Thyroid gland (tissue), 4 donors: ENCODE results near the gene TLCD1. TPM values are rescaled to one million over a fixed set of nuclear protein-coding genes. Genes with fewer than 3 reads are reported as not detected.

Experiments
- DNase-seq, 2 donors: peaks; one replicate each; pipeline ENCODE4 v3.0.0-alpha.2; 2019
- H3K27ac ChIP-seq, 3 donors: fragments of 200-600 bp; sonication (generic); 1 replicate in 2 of 3; 2 replicates in 1 of 3; pipeline ENCODE4 v1.5.1; 2016 to 2019; ENCODE audit warnings: mild to moderate bottlenecking in 1 of 3, moderate library complexity in 1 of 3
- H3K27me3 ChIP-seq: fragments of 200-600 bp; sonication (generic); one replicate; pipeline ENCODE4 v1.5.1; 2019
- H3K36me3 ChIP-seq, 2 donors: fragments of 200-600 bp; sonication (generic); one replicate each; pipeline ENCODE4 v1.5.1; 2016 to 2019
- H3K4me1 ChIP-seq, 2 donors: fragments of 200-600 bp; sonication (generic); one replicate each; pipeline ENCODE4 v1.5.1; 2017 to 2019
- H3K4me3 ChIP-seq, 3 donors: fragments of 200-600 bp; sonication (generic); replicated peaks in 1 of 3; 1 replicate in 2 of 3; 2 replicates in 1 of 3; pipeline ENCODE4 v1.5.1; 2016; ENCODE audit warnings: mild to moderate bottlenecking in 1 of 3
- H3K9me3 ChIP-seq: fragments of 200-600 bp; sonication (generic); one replicate; pipeline ENCODE4 v1.5.1; 2017
- POLR2A ChIP-seq, 2 donors: fragments of 450-650 bp; IDR thresholded peaks; one replicate each; pipeline ENCODE4 v1.6.1; 2017; ENCODE audit warnings: antibody characterized with exemption in 2 of 2, mild to moderate bottlenecking in 2 of 2, moderate library complexity in 1 of 2
- whole genome bisulfite sequencing, 2 donors: methylation state at CpG; one replicate each; pipeline ENCODE4 v1.1.5; 2017; 5-methylcytosine and 5-hydroxymethylcytosine counted together
- intact Hi-C: fragments of 100-400 bp; cut with DNase I; formaldehyde crosslinking; loops from one replicate; pipeline ENCODE4 v1.15.1; 2023
- total RNA-seq, 4 donors: library from RNA; depleted of rRNA; stranded (reverse); fragments of >200 nt; gene quantifications; one replicate each; pipeline ENCODE4 v1.2.3, GENCODE V29; 2016
- TF ChIP-seq, protein P1 (sequence below), 6 experiments: fragments of 200-600 bp in 3 of 6; fragments of 450-650 bp in 3 of 6; sonication (generic) in 3 of 6; IDR thresholded peaks; one replicate each; pipeline ENCODE4 v1.5.1; 2016 to 2019; ENCODE audit warnings: antibody characterized with exemption in 6 of 6, mild to moderate bottlenecking in 2 of 6, inconsistent platforms in 1 of 6, moderate library complexity in 1 of 6

The TLCD1 gene
- total RNA-seq, 4 donors from 2014 or later: 1.6 to 21.4 (median 5.1) TPM

- Histone ChIP-seq H3K36me3 (peaks cover 25 to 30% of the 10 kb centered on the region in 2 donors), H3K27ac (peak within 1 kb of the TSS; percentile 86 to 92 (median 89)), H3K4me1 (peaks cover 34 to 43% of the 10 kb centered on the region in 2 donors), H3K4me3 (peak within 1 kb of the TSS; percentile 77 to 86 (median 83)), H3K27me3 (no peaks in the 10 kb centered on the region), H3K9me3 (no peaks in the 10 kb centered on the region)
- DNase-seq: peak; percentile 88 to 93
- TF ChIP-seq, protein P1, sequence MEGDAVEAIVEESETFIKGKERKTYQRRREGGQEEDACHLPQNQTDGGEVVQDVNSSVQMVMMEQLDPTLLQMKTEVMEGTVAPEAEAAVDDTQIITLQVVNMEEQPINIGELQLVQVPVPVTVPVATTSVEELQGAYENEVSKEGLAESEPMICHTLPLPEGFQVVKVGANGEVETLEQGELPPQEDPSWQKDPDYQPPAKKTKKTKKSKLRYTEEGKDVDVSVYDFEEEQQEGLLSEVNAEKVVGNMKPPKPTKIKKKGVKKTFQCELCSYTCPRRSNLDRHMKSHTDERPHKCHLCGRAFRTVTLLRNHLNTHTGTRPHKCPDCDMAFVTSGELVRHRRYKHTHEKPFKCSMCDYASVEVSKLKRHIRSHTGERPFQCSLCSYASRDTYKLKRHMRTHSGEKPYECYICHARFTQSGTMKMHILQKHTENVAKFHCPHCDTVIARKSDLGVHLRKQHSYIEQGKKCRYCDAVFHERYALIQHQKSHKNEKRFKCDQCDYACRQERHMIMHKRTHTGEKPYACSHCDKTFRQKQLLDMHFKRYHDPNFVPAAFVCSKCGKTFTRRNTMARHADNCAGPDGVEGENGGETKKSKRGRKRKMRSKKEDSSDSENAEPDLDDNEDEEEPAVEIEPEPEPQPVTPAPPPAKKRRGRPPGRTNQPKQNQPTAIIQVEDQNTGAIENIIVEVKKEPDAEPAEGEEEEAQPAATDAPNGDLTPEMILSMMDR (IDR thresholded peaks at IDR 0.05): peak in 3 of 6 experiments; percentile 8 to 35 (median 35)
- peak in 1 of 2 donors; percentile 64 for TF ChIP-seq POLR2A (IDR thresholded peaks at IDR 0.05)
- WGBS, 2 donors: 11 to 16% methylated on average over 9 to 17 of the region's 60 CpGs
- intact Hi-C loops: no loop called here
Observed at GRCh38 chr17:28717578-28718332, 8.3 kb downstream of the TLCD1 start, which contains the start of gene RAB34. RAB34 (minus strand) TSS chr17:28717868; CDS start chr17:28717266, 602 bp downstream.

DNA sequence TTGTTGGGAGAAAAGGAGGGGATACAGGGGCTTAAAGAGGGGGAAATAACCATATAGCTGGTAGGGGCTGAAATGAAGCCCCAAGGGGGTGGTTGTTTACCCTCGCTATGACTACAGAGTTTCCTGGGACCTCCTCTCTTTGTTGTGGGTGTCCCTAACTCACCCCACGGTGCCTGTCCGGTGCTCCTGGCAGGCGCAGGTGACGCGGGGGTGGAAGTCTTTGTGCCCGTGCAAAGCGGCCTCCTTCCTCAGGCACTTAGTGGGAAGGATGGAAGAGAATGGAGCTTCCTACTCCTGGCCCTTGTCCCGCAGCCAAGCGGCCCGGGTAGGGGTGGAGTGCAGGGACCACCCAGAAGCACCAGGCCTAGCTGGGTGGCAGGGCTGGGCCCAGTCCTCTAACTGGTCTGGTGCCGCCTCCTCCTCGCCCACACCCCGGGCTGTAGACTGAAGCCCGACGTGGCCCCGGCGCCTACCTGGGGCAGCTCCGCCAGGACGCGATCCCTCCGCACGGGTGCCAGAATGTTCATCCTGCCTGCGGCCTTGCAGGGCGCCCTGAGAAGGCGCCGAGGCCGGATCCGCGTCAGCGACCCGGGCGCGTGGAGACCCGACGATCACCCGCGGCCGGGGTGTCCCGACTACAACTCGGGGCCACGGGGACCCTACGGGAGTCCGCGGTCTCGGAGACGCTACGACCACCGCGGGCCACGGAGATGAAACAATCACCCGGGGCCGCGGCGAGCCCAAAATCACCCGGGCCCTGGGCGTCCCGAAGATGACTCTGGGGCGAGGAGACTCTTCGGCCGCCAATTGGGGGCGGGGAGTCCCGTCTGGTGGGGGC, 9.1 kb downstream of the TLCD1 start:
- no peak for TF ChIP-seq POLR2A (IDR thresholded peaks at IDR 0.05)
- TF ChIP-seq, protein P1 (IDR thresholded peaks at IDR 0.05): no peak
- intact Hi-C loops: no loop called here
- Histone ChIP-seq H3K4me3 (peak overlapping the region; percentile 77 to 86 (median 83)), H3K4me1 (peaks cover 35 to 44% of the 10 kb centered on the region in 2 donors), H3K36me3 (peaks cover 19 to 22% of the 10 kb centered on the region in 2 donors), H3K27ac (peak overlapping the region; percentile 86 to 92 (median 89)), H3K27me3 (no peaks in the 10 kb centered on the region), H3K9me3 (no peaks in the 10 kb centered on the region)
- peak; percentile 47 to 51 for DNase-seq
- 24 to 48% methylated on average over 7 to 16 of the region's 63 CpGs for WGBS, 2 donors

DNA sequence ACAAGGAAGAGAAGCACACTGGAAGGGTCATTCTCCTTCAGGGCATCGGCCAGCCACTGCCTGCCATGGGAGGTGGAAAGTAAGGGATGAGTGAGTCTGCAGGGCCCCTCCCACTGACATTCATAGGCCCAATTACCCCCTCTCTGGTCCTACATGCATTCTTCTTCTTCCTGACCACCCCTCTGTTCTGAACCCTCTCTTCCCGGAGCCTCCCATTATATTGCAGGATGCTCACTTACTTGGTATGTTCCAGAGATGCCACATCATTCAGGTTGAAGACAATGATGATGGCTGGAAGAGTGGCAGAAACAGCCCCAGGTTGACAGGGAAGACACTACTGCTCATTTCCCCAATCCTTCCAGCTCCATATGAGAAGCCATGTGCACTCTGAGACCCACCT, 10.8 kb downstream of the TLCD1 start:
- Histone ChIP-seq H3K4me1 (peaks cover 26 to 33% of the 10 kb centered on the region in 2 donors), H3K4me3 (no peak overlapping the region), H3K27ac (no peak overlapping the region), H3K9me3 (no peaks in the 10 kb centered on the region), H3K27me3 (no peaks in the 10 kb centered on the region), H3K36me3 (peaks cover 13% of the 10 kb centered on the region in 2 donors)
- 94 to 97% methylated on average over 2 of the region's 2 CpGs for WGBS, 2 donors
- DNase-seq: no peak
- intact Hi-C loops: no loop called here
- TF ChIP-seq, protein P1 (IDR thresholded peaks at IDR 0.05): no peak
- no peak for TF ChIP-seq POLR2A (IDR thresholded peaks at IDR 0.05)

DNA sequence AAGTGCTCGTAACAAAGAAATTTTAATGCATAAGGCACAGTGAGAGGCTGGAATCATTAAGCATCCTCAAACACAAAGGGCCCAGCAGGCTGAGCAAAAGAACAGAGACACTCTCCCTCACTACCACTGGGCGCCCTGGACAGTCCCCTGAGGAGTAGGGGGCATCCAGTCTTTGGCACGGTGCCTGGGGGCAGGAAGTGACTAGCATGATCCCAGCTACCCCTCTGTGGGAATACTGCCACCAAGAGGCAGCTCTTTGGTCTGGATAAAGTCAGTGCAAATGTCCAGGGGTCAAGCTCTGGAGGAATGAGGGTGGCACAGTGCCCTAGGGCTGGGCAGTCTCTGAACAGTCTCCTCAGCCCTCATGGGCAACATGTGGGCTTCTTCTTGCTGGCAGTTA, 11.8 kb downstream of the TLCD1 start:
- WGBS, 2 donors: 85 to 95% methylated on average over 2 to 3 of the region's 3 CpGs
- Histone ChIP-seq H3K27ac (no peak overlapping the region), H3K4me1 (peaks cover 25 to 33% of the 10 kb centered on the region in 2 donors), H3K36me3 (peaks cover 13% of the 10 kb centered on the region in 2 donors), H3K9me3 (no peaks in the 10 kb centered on the region), H3K27me3 (no peaks in the 10 kb centered on the region), H3K4me3 (no peak overlapping the region)
- no peak for DNase-seq
- intact Hi-C loops: no loop called here
- TF ChIP-seq POLR2A (IDR thresholded peaks at IDR 0.05): no peak
- TF ChIP-seq, protein P1 (IDR thresholded peaks at IDR 0.05): no peak
